Endothelial cell of umbilical vein (primary cell): Measurements from ENCODE around the gene PRDM10. TPM values are rescaled to one million over a fixed set of nuclear protein-coding genes. Genes with fewer than 3 reads are reported as not detected.

Experiments used
- BruUV-seq: library from RNA; stranded (reverse); fragments of 400-500 nt; replicated peaks from 2 replicates; lab custom pipeline; 2021; lab: Mats Ljungman, UMichigan
- CTCF ChIA-PET: fragments of 300-600, 350-600 bp; sonication (Branson Sonifier 250); formaldehyde crosslinking; loops from one replicate; lab custom pipeline; 2021; ENCODE audit warnings: antibody characterized with exemption, inconsistent platforms; lab: Charles Lee
- POLR2A ChIA-PET: fragments of 300-600, 350-600 bp; sonication (Branson Sonifier 250); formaldehyde crosslinking; loops from one replicate; lab custom pipeline; 2021; ENCODE audit warnings: antibody characterized with exemption, inconsistent platforms; lab: Charles Lee
- DNase-seq: peaks from one replicate; pipeline ENCODE4 v3.0.0-alpha.2; 2011; ENCODE audit warnings: low read depth, low spot score
- FAIRE-seq: peaks from 2 replicates; lab custom pipeline; 2011; peaks lifted over from hg19 to GRCh38; lab: Jason Lieb, UNC
- H2AFZ ChIP-seq: 2 replicates; pipeline ENCODE4 v1.6.0; 2012; ENCODE audit warnings: low read depth, low read length, control low read depth, inconsistent platforms
- H3K27ac ChIP-seq: 2 replicates; pipeline ENCODE4 v1.5.1; 2011; ENCODE audit warnings: low read depth, mild to moderate bottlenecking, control low read depth, low read length, moderate library complexity; ENCODE audit not compliant: insufficient read depth
- H3K27me3 ChIP-seq, 2 experiments: 2 replicates each; pipeline versions ENCODE4 v1.6.0 to v1.6.1; 2011; ENCODE audit warnings: low read length in 2 of 2, mixed read lengths in 1 of 2; ENCODE audit not compliant: control insufficient read depth in 2 of 2, insufficient read depth in 2 of 2
- H3K36me3 ChIP-seq, 2 experiments: 2 replicates in 1 of 2; 3 replicates in 1 of 2; pipeline ENCODE4 v1.5.1; 2011; ENCODE audit warnings: low read length in 2 of 2, mild to moderate bottlenecking in 1 of 2, moderate library complexity in 1 of 2; ENCODE audit not compliant: control insufficient read depth in 2 of 2, insufficient read depth in 2 of 2; ENCODE audit errors: extremely low read depth in 1 of 2
- H3K4me1 ChIP-seq: 3 replicates; pipeline ENCODE4 v1.5.1; 2011; ENCODE audit warnings: mild to moderate bottlenecking, low read length; ENCODE audit not compliant: control insufficient read depth, insufficient read depth; ENCODE audit errors: extremely low read depth
- H3K4me2 ChIP-seq: 2 replicates; pipeline ENCODE4 v1.6.1; 2011; ENCODE audit warnings: low read length, control low read depth, mixed read lengths; ENCODE audit not compliant: insufficient read depth
- H3K4me3 ChIP-seq, 3 experiments: fragments of 200-600 bp in 1 of 3; sonication (generic), shearing (Covaris generic) in 1 of 3; replicated peaks in 1 of 3; 2 replicates each; pipeline ENCODE4 v1.5.1; 2011 to 2016; ENCODE audit warnings: control low read depth in 3 of 3, low read length in 3 of 3, mild to moderate bottlenecking in 2 of 3, inconsistent platforms in 1 of 3, low read depth in 1 of 3, moderate library complexity in 1 of 3; ENCODE audit not compliant: insufficient read depth in 1 of 3
- H3K79me2 ChIP-seq: 2 replicates; pipeline ENCODE4 v1.6.0; 2012; ENCODE audit warnings: low read length, inconsistent platforms; ENCODE audit not compliant: control insufficient read depth, insufficient read depth
- H3K9ac ChIP-seq: replicated peaks from 2 replicates; pipeline ENCODE3; 2011; ENCODE audit warnings: low read length, control low read depth; ENCODE audit not compliant: insufficient read depth; ENCODE audit errors: extremely low read depth
- H3K9me1 ChIP-seq: replicated peaks from 3 replicates; pipeline ENCODE4 v1.6.0; 2011; ENCODE audit warnings: mild to moderate bottlenecking, low read length; ENCODE audit not compliant: control insufficient read depth, insufficient read depth; ENCODE audit errors: extremely low read depth
- H3K9me3 ChIP-seq: replicated peaks from 2 replicates; pipeline ENCODE4 v1.5.1; 2012; ENCODE audit warnings: low read length, inconsistent platforms; ENCODE audit not compliant: control insufficient read depth, insufficient read depth
- H4K20me1 ChIP-seq: replicated peaks from 2 replicates; pipeline ENCODE3; 2011; ENCODE audit warnings: mild to moderate bottlenecking, low read length; ENCODE audit not compliant: control insufficient read depth, insufficient read depth; ENCODE audit errors: extremely low read depth
- GATA2 ChIP-seq: IDR thresholded peaks from 2 replicates; pipeline ENCODE4 v1.7.0; 2011; ENCODE audit warnings: low read depth, mild to moderate bottlenecking, moderate library complexity, mixed read lengths, low read length; ENCODE audit not compliant: insufficient read length, insufficient read depth
- JUN ChIP-seq: IDR thresholded peaks from 2 replicates; pipeline ENCODE4 v1.6.1; 2011; ENCODE audit warnings: borderline replicate concordance, low read depth; ENCODE audit not compliant: insufficient read length, insufficient read depth
- dilution Hi-C: fragments of 300-500 bp; cut with MboI; formaldehyde crosslinking; loops from one replicate; pipeline ENCODE4 v1.15.0; 2019; ENCODE audit warnings: low sequenced_read_pairs; ENCODE audit not compliant: extremely low pct_ligation_motif_present
- intact Hi-C: fragments of 100-400 bp; cut with micrococcal nuclease; formaldehyde crosslinking; loops from one replicate; pipeline ENCODE4 v1.10.0; 2022
- polyA plus RNA-seq, 4 experiments: library from polyadenylated mRNA; depleted of rRNA in 3 of 4; stranded (reverse) in 3 of 4; unstranded in 1 of 4; fragments of >200 nt; gene quantifications; 2 replicates each; pipeline versions ENCODE4 v1.2.1 to v1.2.3, GENCODE V29; 2011 to 2012; ENCODE audit warnings: missing spikeins in 1 of 4
- total RNA-seq: library from RNA; stranded (reverse); gene quantifications from 2 replicates; pipeline ENCODE4 v1.2.3, GENCODE V29; 2021

PRDM10 gene
- total and polyA plus RNA-seq, 2 donors (not counting 3 experiments of a cell fraction or from before 2014, with no cell fraction given) = 9.6 to 13.0 TPM

DNA sequence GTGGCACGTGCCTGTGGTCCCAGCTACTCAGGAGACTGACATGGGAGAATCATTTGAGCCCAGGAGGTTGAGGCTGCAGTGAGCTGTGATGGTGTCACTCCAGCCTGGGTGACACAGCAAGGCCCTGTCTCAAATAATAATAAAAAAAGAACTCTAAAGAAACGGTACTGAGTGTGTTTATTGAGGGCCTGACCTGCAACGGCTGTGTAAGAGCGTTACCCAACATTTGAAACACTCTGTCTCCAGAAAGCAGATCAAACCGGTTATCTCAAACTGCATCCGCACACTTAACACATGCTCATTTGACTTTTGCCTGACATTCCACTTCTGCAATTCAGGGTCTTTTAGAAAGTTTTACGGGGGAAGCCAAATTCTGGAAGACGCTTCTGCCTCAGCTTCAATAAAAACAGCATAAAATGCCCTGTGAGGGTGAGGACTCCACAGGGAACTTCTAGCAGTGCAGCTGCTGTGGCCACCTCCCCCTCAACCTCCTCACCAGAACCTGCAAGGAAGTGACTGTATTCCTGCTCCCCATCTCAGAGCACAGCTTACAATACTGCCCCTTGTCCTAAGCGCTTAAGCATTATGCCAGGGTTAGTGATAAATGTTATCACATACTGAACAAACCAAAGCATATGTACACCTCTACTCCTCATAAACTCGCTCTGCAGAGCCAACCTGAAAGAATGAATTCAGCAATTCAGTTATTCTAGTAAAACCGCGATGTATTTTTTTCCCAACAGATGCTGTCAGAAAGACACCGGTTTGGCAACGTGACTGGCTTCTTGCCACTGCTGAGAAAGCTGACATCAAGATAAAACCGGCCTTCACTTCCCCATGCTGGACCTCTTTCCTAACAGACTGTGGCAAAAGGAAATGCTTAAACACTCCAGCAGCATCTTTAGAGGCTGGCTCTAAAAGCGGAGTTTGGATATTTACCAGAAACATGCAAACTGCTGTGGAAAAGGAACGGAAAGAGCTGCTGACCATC lies 52.2 kb downstream of the PRDM10 start:
- no peaks in the 10 kb centered on the region for H4K20me1 ChIP-seq
- DNase-seq (peak; percentile 77), FAIRE-seq (peak; percentile 79)
- peaks cover 0 to 5% of the 10 kb centered on the region in 2 experiments for H3K36me3 ChIP-seq
- peak overlapping the region; percentile 60 for H3K4me2 ChIP-seq
- ChIA-PET POLR2A (no interaction called here), CTCF (interaction anchor here (1.1 to 2.0 kb wide), 9 partner anchors 10 to 196 kb away, joined by 3 to 24 read pairs (median 6); partner anchors contain the start of gene PRDM10)
- dilution Hi-C loops (no loop called here), intact Hi-C loops (loop anchor here (1.0 to 2.0 kb wide), 3 partner anchors 14 to 119 kb away; partner anchors contain the start of genes APLP2 and PRDM10)
- H3K27ac ChIP-seq = peak overlapping the region; percentile 54
- no peak overlapping the region for H2AFZ ChIP-seq
- BruUV-seq = no TSS peak
- TF ChIP-seq JUN (no peak), GATA2 (peak; percentile 47)
- H3K9me1 ChIP-seq = no peaks in the 10 kb centered on the region
- no peaks in the 10 kb centered on the region for H3K79me2 ChIP-seq
- H3K27me3 ChIP-seq = no peaks in the 10 kb centered on the region
- H3K9me3 ChIP-seq = no peaks in the 10 kb centered on the region
- H3K4me1 ChIP-seq = peaks cover 19% of the 10 kb centered on the region
- no peak overlapping the region for H3K9ac ChIP-seq
- H3K4me3 ChIP-seq = peak overlapping the region in 1 of 3 experiments; percentile 25

DNA sequence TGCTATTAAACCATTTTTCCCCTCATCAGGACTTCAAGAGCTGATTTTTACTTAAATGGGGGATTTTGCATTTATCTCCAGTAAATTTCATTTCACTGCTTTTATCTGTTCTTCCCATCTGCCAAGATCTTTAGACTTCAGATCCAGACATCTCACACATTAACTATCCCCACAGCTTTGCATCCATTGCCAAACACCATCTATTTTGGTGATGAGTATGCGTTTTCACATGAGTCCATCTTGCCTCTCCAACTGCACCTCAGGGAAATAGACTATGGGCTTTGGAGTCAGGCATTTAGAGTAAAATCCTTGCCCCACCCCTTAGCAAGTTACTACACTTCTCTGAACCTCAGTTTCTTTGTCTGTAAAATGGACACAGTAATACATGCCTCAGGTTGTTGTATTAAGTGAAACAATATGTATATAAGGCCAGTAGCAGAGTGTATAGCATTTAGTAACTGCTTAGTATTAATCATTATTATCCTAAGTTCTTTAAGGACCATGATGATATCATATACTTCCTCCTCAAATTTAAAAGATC lies 53.6 kb downstream of the PRDM10 start:
- TF ChIP-seq JUN = no peak
- Histone ChIP-seq H3K4me2 (no peak overlapping the region), H3K27me3 (no peaks in the 10 kb centered on the region), H3K9me3 (no peaks in the 10 kb centered on the region), H3K79me2 (no peaks in the 10 kb centered on the region), H4K20me1 (no peaks in the 10 kb centered on the region), H3K36me3 (peaks cover 0 to 5% of the 10 kb centered on the region in 2 experiments), H2AFZ (no peak overlapping the region), H3K27ac (no peak overlapping the region), H3K4me3 (no peak overlapping the region), H3K9me1 (no peaks in the 10 kb centered on the region), H3K4me1 (peaks cover 19% of the 10 kb centered on the region), H3K9ac (no peak overlapping the region)
- dilution Hi-C loops (no loop called here), intact Hi-C loops (no loop called here)
- no TSS peak for BruUV-seq
- DNase-seq = no peak
- FAIRE-seq = no peak
- ChIA-PET CTCF (interaction anchor here (0.9 to 1.3 kb wide), 2 partner anchors 8 to 26 kb away, joined by 3 read pairs; no protein-coding TSS in a partner anchor), POLR2A (no interaction called here)
